Glomerular visceral epithelial cell (primary cell): ENCODE measurements around the gene MRPL38.
A peak's percentile ranks its signal among the peaks of the same experiment; 100 is the strongest.
"Not testable (repeated sequence)": the region's sequence is repeated elsewhere in the genome, so short reads cannot be mapped to it uniquely, and the experiment has no call there.

Experiments used
- DNase-seq: peaks from one replicate; pipeline ENCODE4 v3.0.0-alpha.2; 2016; ENCODE audit errors: extremely low spot score

The MRPL38 gene

DNA sequence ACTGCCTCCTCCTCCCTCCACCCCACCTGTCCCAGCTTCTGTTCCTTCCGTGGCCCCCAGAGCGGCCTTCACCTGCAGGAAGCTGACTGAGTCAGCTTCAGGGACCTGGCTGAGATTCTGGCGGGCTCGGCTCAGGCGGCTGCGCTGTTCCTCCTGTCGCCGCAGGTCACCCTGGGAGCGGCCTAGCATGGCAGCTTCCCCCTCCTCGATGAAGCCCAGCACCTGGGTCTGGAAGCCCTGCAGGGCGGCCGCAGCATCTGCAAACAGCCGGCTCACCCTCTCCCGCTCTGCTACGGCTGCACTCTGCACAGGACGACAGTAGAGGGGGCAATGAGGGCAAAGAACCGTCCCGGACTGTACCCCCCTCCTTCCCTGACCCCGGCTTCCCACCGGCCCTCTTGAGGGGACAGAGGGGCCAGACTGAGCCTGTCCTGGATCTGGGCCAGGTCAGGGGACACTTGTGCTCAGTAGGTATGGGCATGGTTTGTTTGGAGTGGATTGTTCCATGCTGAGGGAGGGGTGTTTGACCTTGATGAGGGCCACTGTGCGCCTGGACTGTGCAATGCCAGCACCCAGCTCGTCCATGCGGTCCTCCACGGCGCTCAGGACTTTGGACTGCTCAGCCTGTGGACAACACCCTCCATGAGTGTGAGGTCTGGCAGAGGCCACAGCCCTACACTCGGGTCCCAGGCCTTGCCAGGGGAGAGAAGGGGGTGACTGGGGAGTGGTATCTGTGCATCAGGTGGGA lies 28.3 kb downstream of the MRPL38 start:
- peak; percentile 81 for DNase-seq

DNA sequence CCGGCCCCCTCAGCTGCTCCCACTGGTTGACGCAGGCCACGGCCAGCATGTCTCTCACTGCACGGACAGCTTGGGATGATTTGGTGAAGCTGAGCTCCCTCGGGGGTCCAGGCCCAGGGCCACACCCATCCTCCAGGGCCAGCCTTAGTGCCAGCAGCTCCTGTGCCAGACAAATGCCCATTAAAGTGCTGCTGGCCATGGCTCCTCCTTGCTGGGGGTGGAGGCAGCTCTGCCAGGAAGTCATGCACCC lies 28.8 kb downstream of the MRPL38 start:
- no peak for DNase-seq

DNA sequence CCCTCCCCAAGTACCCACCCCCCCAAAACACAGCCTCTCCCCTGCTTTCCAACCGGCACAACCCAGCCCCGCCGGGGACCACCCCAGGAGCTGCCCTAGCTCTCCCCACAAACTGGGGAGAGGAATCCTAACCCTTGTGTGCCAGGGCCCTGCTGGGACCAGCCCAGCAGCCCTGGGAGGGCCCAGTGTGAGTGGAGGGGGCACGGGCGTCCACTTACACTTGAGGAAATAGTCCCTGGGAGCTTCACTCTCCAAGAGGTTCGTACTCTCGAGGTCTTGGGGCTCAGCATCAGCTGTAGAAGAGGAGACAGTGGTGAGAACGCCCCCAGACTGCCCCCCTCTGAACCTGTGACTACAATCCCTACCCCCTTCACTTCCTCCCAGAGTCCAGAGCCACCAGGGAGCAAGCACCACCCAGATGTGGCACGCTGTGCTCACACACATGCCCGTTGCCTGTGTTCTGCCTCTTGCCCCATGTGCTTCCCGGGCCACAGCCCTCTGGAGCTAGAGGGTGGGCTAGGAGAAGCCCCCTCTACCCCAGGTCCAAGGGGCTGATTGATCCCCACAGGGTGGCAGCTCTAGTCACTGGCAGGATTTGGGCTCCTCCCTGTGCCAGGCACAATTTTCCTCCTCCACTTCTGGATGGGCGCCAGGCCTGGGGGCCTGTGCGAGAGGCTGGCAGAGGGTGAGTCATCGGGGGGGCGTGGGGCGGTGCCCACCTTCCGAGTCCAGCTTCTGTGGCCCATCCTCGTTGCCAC lies 29.3 kb downstream of the MRPL38 start:
- DNase-seq = no peak

GRCh38 chr17:75874323-75875181 lies 30.1 kb downstream of the MRPL38 start:
- no peak for DNase-seq

GRCh38 chr17:75873587-75874322 lies 30.9 kb downstream of the MRPL38 start:
- DNase-seq = no peak

- peak; percentile 79 for DNase-seq
These were observed 32.0 kb downstream of the MRPL38 start for GRCh38 chr17:75872434-75873351.

- DNase-seq = not testable (repeated sequence)
These were observed 34.5 kb downstream of the MRPL38 start for GRCh38 chr17:75870228-75870627.

- no peak for DNase-seq
These were observed 35.2 kb downstream of the MRPL38 start for GRCh38 chr17:75869282-75870141.

- not testable (repeated sequence) for DNase-seq
These were observed 35.9 kb downstream of the MRPL38 start for GRCh38 chr17:75868730-75869281.

DNA sequence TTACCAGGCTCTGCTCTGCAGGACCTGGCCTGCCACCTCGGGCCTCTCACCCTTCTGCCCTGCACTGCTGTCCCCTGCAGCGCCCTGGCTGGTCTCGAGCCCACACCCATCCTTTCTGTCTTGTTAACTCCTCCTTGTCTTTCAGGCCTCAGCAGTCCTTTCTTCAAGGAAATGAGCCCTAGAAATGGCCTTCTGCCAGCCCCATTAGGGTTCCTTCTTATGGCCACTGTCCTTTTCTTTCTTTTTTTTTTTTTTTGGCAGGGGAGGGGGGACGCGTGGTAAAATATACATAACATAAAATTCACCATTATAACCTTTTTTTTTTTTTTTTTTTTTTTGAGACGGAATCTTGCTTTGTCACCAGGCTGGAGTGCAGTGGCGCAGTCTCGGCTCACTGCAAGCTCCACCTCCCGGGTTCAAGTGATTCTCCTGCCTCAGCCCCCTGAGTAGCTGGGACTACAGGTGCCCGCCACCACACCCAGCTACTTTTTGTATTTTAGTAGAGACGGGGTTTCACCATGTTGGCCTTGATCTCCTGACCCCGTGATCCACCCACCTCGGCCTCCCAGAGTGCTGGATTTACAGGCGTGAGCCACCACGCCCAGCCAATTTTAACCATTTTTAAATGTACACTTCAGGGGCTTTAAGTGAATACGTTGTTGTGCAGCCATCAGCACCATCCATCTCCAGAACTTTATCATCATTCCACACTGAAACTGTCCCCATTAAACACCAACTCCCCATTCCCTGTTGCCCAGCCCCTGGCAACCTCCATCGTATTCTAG lies 39.1 kb downstream of the MRPL38 start:
- not testable (repeated sequence) for DNase-seq

- DNase-seq = not testable (repeated sequence)
These were observed 39.8 kb downstream of the MRPL38 start for GRCh38 chr17:75864887-75865286.

- no peak for DNase-seq
These were observed 40.2 kb downstream of the MRPL38 start for GRCh38 chr17:75864448-75864871.

GRCh38 chr17:75861927-75862317 lies 42.8 kb downstream of the MRPL38 start:
- DNase-seq = no peak

- DNase-seq = not testable (repeated sequence)
These were observed 45.3 kb downstream of the MRPL38 start for GRCh38 chr17:75859358-75859757.

- DNase-seq = peak; percentile 37
These were observed 48.5 kb downstream of the MRPL38 start for GRCh38 chr17:75856062-75856756.

DNA sequence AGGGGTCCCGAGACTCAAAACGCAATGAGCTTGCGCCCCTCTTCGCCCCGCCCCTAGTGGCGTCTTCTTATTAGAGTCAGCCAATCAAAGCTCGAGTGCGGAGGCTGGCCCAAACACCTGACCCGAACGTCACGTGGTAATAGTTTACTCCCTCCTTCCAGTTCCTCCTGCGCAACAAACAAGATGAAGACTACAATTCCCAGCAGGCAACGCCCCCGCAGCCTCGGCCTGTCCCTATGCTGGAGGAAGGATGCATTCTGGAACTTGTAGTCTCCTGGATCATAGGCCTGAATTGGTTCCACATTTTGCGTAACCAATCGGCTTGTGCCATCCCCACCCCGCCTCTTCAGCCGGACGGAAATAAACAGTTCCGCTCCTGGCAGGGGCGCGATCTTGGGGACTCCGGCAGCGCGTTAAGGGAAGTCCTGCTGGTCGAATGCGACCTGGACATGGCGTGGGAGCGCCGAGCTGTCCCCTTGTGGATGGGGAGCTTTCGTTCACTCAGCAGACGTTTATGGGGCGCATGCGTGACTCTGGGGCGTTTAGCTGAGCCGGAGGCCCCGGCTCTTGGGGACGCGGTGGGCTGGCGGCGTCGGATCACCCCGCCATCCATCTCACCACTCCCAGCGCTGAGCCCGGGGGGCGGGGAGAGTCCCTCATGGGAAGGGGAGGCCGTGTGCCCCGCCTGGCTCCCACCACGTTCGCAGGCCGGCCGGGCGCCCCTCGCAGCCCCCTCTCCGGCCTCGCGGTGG lies 49.2 kb downstream of the MRPL38 start, which contains the start of gene WBP2:
WBP2 (minus strand) TSS at position 26 of the 752 bp plus-strand sequence. CDS start 38 bp downstream, outside the sequence.
- peak; percentile 100 for DNase-seq

GRCh38 chr17:75854881-75855309 lies 49.8 kb downstream of the MRPL38 start:
- DNase-seq = no peak
